Activated naive CD8-positive, alpha-beta T cell treated with anti-CD3 and anti-CD28 coated beads, Interleukin-2, amount 50 U/mL, for 16 hours (primary cell): Measurements from ENCODE around the gene CAST.
"Not testable (repeated sequence)": the region's sequence is repeated elsewhere in the genome, so short reads cannot be mapped to it uniquely, and the experiment has no call there.

Source experiments
- DNase-seq: peaks from one replicate; pipeline ENCODE4 v3.0.0-alpha.2; 2020; ENCODE audit warnings: low read depth, low spot score

Gene CAST

GRCh38 chr5:96712100-96712746 lies 50.0 kb downstream of the CAST start:
- no peak for DNase-seq

GRCh38 chr5:96714450-96714849 lies 52.3 kb downstream of the CAST start:
- DNase-seq: no peak

GRCh38 chr5:96714951-96715451 lies 52.8 kb downstream of the CAST start:
- no peak for DNase-seq

GRCh38 chr5:96716007-96716406 lies 53.8 kb downstream of the CAST start:
- DNase-seq: no peak

- DNase-seq: no peak
Measured at GRCh38 chr5:96716716-96717115, 54.5 kb downstream of the CAST start.

- no peak for DNase-seq
Measured at GRCh38 chr5:96717874-96718273, 55.7 kb downstream of the CAST start.

GRCh38 chr5:96718635-96719077 lies 56.5 kb downstream of the CAST start:
- no peak for DNase-seq

GRCh38 chr5:96720408-96720807 lies 58.2 kb downstream of the CAST start:
- no peak for DNase-seq

- DNase-seq: no peak
Measured at GRCh38 chr5:96721351-96721977, 59.3 kb downstream of the CAST start.

- DNase-seq: no peak
Measured at GRCh38 chr5:96725257-96725656, 63.1 kb downstream of the CAST start.

- no peak for DNase-seq
Measured at GRCh38 chr5:96726802-96727201, 64.6 kb downstream of the CAST start.

GRCh38 chr5:96729156-96729555 lies 67.0 kb downstream of the CAST start:
- no peak for DNase-seq

- DNase-seq: no peak
Measured at GRCh38 chr5:96730586-96730985, 68.4 kb downstream of the CAST start.

- no peak for DNase-seq
Measured at GRCh38 chr5:96733771-96734500, 71.8 kb downstream of the CAST start.

GRCh38 chr5:96734871-96735325 lies 72.7 kb downstream of the CAST start:
- DNase-seq: no peak

- DNase-seq: no peak
Measured at GRCh38 chr5:96736937-96737336, 74.8 kb downstream of the CAST start.

- DNase-seq: no peak
Measured at GRCh38 chr5:96741106-96741505, 78.9 kb downstream of the CAST start.

GRCh38 chr5:96741891-96742309 lies 79.7 kb downstream of the CAST start:
- DNase-seq: no peak

- DNase-seq: no peak
Measured at GRCh38 chr5:96742538-96742937, 80.4 kb downstream of the CAST start.

- DNase-seq: no peak
Measured at GRCh38 chr5:96743065-96743768, 81.0 kb downstream of the CAST start.

- no peak for DNase-seq
Measured at GRCh38 chr5:96743805-96744204, 81.6 kb downstream of the CAST start.

GRCh38 chr5:96744218-96744617 lies 82.0 kb downstream of the CAST start:
- not testable (repeated sequence) for DNase-seq
